Astrocyte of the cerebellum (primary cell): ENCODE results near the gene HEPN1.
A peak's percentile ranks its signal among the peaks of the same experiment; 100 is the strongest.

Experiments used
- DNase-seq: peaks from one replicate; pipeline ENCODE4 v3.0.0-alpha.2; 2011; ENCODE audit warnings: low read depth
- H3K4me3 ChIP-seq: 2 replicates; pipeline ENCODE4 v1.5.1; 2011; ENCODE audit warnings: mild to moderate bottlenecking, low read depth, low read length, moderate library complexity
- CTCF ChIP-seq: IDR thresholded peaks from 2 replicates; pipeline ENCODE4 v1.5.1; 2012; ENCODE audit warnings: low read length, low read depth, moderate library complexity, mild to moderate bottlenecking; ENCODE audit errors: missing control alignments
- in situ Hi-C: cut with HindIII; loops from 2 replicates; pipeline ENCODE4 v1.10.0; 2017; ENCODE audit warnings: low sequenced_read_pairs

The HEPN1 gene

DNA sequence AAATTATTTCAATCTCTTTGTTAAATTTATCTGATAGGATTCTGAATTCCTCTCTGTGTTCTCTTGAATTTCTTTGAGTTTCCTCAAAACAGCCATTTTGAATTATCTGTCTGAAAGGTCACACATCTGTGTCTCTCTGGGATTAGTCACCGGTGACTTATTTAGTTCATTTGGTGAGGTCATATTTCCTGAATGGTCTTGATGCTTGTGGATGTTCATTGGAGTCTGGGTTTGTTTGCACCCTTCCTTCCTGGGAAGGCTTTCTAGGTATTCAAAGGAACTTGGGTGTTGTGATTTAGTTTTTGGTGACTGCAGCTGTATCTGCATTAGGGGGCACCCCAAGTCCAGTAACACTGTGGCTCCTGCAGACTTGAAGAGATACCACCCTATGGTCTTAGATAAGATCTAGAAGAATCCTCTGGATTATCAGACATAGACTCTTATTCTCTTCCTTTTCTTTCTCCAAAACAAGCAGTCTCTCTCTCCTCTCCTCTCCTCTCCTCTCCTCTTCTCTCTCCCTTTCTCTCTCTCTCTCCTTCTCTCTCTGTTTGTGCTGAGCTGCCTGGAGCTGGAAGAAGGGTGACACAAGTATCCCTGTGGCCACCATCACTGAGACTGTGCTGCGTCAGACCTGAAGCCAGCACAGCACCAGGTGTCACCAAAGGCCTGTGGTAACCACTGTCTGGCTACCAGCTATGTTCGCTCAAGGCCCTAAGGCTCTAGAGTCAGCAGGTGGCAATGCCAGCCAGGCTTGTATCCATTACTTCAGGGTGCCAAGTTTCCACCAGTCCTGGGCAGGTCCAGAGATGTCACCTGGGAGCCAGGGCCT is 3.3 kb upstream of the HEPN1 start:
- no peak for TF ChIP-seq CTCF
- DNase-seq, result no peak
- no peak overlapping the region for H3K4me3 ChIP-seq
- in situ Hi-C loops, result no loop called here

GRCh38 chr11:124916370-124916710 is 2.7 kb upstream of the HEPN1 start:
- in situ Hi-C loops, result no loop called here
- H3K4me3 ChIP-seq, result no peak overlapping the region
- TF ChIP-seq CTCF, result no peak
- DNase-seq, result no peak

DNA sequence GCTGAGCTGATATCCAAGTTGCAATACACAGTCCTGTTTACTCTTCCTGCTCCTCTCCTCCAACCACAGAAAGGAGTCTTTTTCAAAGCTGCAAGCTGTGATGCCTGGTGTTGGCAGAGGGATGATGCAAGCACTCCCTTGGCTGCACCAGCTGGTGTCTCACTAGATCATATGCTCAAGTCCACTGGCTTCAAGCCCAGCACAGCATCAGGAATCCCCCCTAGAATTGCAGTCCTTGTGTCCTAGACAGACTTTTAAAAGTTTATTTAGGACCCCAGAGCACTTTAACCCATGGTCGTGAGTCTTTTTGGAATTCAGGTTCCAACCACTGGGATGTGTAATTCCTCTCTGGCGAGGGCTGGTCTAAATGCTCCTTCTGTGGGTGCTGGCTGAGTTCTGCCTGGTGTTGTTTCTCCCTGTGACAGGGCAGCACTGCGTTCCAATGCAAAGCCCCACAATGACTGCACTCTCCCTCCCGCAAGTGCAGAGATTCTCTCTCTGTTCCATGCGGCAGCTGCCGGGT is 1.9 kb upstream of the HEPN1 start:
- H3K4me3 ChIP-seq, result no peak overlapping the region
- in situ Hi-C loops, result no loop called here
- no peak for DNase-seq
- TF ChIP-seq CTCF, result no peak

DNA sequence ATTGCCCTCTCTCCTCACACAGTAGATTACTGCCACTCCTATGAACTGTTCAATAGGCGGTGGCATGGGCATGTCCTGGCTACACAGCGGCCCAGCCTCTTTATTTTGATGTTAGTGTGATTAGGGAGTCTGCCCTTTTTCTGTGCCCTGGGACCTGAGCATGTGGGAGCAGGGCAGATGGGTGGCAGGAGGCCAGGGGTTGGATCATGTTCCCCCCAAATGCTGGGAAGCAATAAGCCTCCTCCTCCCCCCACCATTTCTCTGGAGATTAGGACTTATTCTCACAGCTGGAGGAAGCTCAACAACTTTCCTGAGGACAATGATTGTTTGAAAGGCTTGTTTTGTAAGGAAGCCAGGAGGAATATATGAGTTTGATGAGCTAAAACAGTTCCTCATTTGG is 848 bp downstream of the HEPN1 start:
- no peak for DNase-seq
- TF ChIP-seq CTCF, result no peak

GRCh38 chr11:124920356-124920755 is 1.3 kb downstream of the HEPN1 start:
- DNase-seq, result no peak

More for the DNA sequence above, 848 bp downstream of the HEPN1 start:
- in situ Hi-C loops, result no loop called here
- no peak overlapping the region for H3K4me3 ChIP-seq

DNA sequence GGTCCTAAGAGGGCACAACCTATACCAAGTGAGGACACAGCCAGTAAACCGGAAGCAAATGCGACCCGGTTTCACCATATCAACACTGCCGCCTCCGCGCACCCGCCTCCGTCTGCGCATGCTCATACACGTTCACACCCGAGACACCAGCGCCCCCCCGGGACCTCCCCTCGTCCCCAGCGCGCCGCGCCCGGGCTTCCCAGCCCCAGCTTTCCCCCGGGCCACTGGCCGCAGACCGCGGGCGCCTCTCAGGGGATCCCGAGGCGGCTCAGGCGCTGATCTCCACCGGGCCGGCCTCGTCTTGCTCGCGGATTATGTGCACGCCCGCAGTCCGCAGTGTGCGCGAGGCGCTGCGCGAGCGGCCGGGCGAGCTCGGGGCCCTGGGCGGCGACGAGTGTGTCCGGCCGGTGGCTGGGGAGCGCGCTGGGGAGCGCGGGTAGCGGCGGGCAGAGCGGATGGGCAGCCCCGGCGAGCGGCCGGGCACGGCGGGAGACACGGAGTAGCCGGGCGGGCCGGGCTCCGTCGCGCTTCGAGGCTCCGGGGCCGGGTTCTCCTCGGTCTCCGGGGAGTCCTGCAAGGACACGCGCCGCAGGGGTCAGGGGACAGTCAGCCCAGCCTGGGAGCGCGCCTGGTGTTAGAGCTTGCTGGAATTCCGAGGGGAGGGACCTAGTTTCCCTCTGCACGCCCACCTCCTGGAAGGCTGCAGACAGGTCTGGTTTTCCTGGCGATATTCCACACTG is 2.0 kb downstream of the HEPN1 start:
- TF ChIP-seq CTCF, result no peak
- in situ Hi-C loops, result no loop called here
- H3K4me3 ChIP-seq, result peak overlapping the region; percentile 35
- no peak for DNase-seq

More at GRCh38 chr11:124920356-124920755, 1.3 kb downstream of the HEPN1 start:
- in situ Hi-C loops, result no loop called here
- H3K4me3 ChIP-seq, result peak overlapping the region; percentile 35
- TF ChIP-seq CTCF, result no peak
